ENCODE data around the gene SYNM. TPM values are rescaled to one million over a fixed set of nuclear protein-coding genes. Genes with fewer than 3 reads are reported as not detected.

The SYNM gene
- total and polyA plus RNA-seq, 2 of the 8 experiments (the other 6 are each of a cell fraction or from before 2014, with no cell fraction given), result 0.89 to 2.0 TPM

- Histone ChIP-seq H2AFZ (ENCODE audit: low read length) (no peak overlapping the region), H3K9me3 (ENCODE audit: insufficient read depth in 2 of 2, low read depth in 1 of 2, low read length in 1 of 2) (no peaks in the 10 kb centered on the region), H4K91ac (replicated peaks; ENCODE audit: insufficient read length, low read length) (no peak overlapping the region), H3K27ac (ENCODE audit: low read depth, low read length) (no peak overlapping the region), H2BK12ac (ENCODE audit: low read depth, low read length) (no peak overlapping the region), H3K4ac (replicated peaks; ENCODE audit: insufficient read length, low read depth, low read length) (no peak overlapping the region), H3K14ac (ENCODE audit: insufficient read length) (no peak overlapping the region), H3K36me3 (ENCODE audit: control insufficient read depth in 2 of 4, insufficient read depth in 4 of 4, low read length in 3 of 4) (no peaks in the 10 kb centered on the region; a peak in 1 of 8 replicates), H4K5ac (ENCODE audit: insufficient read length, low read depth, low read length) (no peak overlapping the region), H3K4me2 (ENCODE audit: insufficient read depth in 1 of 2, low read depth in 2 of 2, low read length in 2 of 2) (no peak overlapping the region), H2AK5ac (ENCODE audit: low read depth, low read length) (no peak overlapping the region), H3K23me2 (ENCODE audit: low read depth, low read length) (no peaks in the 10 kb centered on the region), H3K56ac (replicated peaks; ENCODE audit: insufficient read length, low read depth, low read length) (no peak overlapping the region), H4K20me1 (replicated peaks in 1 of 2; ENCODE audit: control insufficient read depth in 1 of 2, insufficient read depth in 2 of 2, low read length in 2 of 2) (no peaks in the 10 kb centered on the region), H3K79me1 (ENCODE audit: low read depth, low read length) (no peaks in the 10 kb centered on the region), H3K27me3 (replicated peaks in 1 of 4; ENCODE audit: control insufficient read depth in 3 of 4, extremely low read depth in 1 of 4, insufficient read depth in 3 of 4, low read length in 3 of 4) (no peaks in the 10 kb centered on the region), H2BK120ac (replicated peaks; ENCODE audit: low read depth, low read length) (no peak overlapping the region), H2BK20ac (ENCODE audit: low read length) (no peak overlapping the region), H3K79me2 (ENCODE audit: control insufficient read depth in 1 of 2, insufficient read depth in 2 of 2, low read length in 2 of 2) (no peaks in the 10 kb centered on the region), H3K18ac (ENCODE audit: extremely low read depth, low read length) (no peak overlapping the region), H3K4me1 (replicated peaks in 1 of 4; ENCODE audit: control insufficient read depth in 3 of 4, insufficient read depth in 4 of 4, low read length in 3 of 4) (no peaks in the 10 kb centered on the region; a peak in 1 of 7 replicates), H3K23ac (ENCODE audit: insufficient read length) (no peak overlapping the region), H2BK5ac (ENCODE audit: low read depth, low read length) (no peak overlapping the region), H3K4me3 (ENCODE audit: extremely low read depth in 1 of 4, insufficient read depth in 2 of 4, low read depth in 3 of 4, low read length in 4 of 4) (no peak overlapping the region), H3K9ac (replicated peaks in 1 of 4; ENCODE audit: extremely low read depth in 1 of 4, low read depth in 3 of 4, low read length in 3 of 4) (no peak overlapping the region), H2BK15ac (ENCODE audit: low read length) (no peak overlapping the region), H4K8ac (ENCODE audit: extremely low read depth, insufficient read depth, low read length) (no peak overlapping the region)
- ChIA-PET CTCF (ENCODE audit: partially characterized antibody) (interaction anchor here (0.6 to 1.7 kb wide), 3 partner anchors 50 to 266 kb away, joined by 3 to 8 read pairs (median 6); no protein-coding TSS in a partner anchor), POLR2A (ENCODE audit: partially characterized antibody) (interaction anchor here (0.6 kb wide), 1 partner anchor 14 kb away, joined by 5 read pairs; no protein-coding TSS in a partner anchor)
- DNase-seq (ENCODE audit: low read depth in 1 of 2, low spot score in 2 of 2) (no peak), FAIRE-seq (no peak)
- TF ChIP-seq SP1 (IDR thresholded peaks at IDR 0.05; ENCODE audit: low read depth, low read length), result no peak
- TF ChIP-seq FOSL1 (IDR thresholded peaks at IDR 0.05; ENCODE audit: insufficient read depth, low read depth, low read length), result no peak
- no peak for TF ChIP-seq ATF3 (IDR thresholded peaks at IDR 0.05; ENCODE audit: insufficient read depth, low read depth, low read length)
- 85% methylated on average over 15 of the region's 15 CpGs; no CpG with 5 or more reads in 1 of the 2 experiments for whole genome bisulfite sequencing, 2 experiments (ENCODE audit: extremely low coverage in 1 of 2, insufficient coverage in 1 of 2, insufficient read length in 1 of 2, insufficient replicate concordance in 2 of 2, low coverage in 1 of 2, low lambda C conversion rate in 2 of 2, missing lambda C conversion rate in 1 of 2)
These were observed 69.9 kb downstream of the SYNM start for GRCh38 chr15:99174567-99175395.
